ENCODE results near the gene RNF103. TPM values are rescaled to one million over a fixed set of nuclear protein-coding genes. Genes with fewer than 3 reads are reported as not detected.
A peak's percentile ranks its signal among the peaks of the same experiment; 100 is the strongest.

Gene RNF103
- total and polyA plus RNA-seq, 2 donors (not counting 1 experiment from before 2014, with no cell fraction given) = 20.3 to 20.9 TPM

- Histone ChIP-seq H2AFZ (ENCODE audit: low read length) (no peak overlapping the region), H3K79me2 (ENCODE audit: control insufficient read depth, insufficient read depth, low read length) (peaks cover 17% of the 10 kb centered on the region), H3K4me3 (replicated peaks in 1 of 4; ENCODE audit: control extremely low read depth in 1 of 4, insufficient read depth in 1 of 4, low read depth in 3 of 4, low read length in 4 of 4) (no peak overlapping the region), H3K27ac (ENCODE audit: insufficient read depth, low read length) (no peak overlapping the region), H3K4me2 (ENCODE audit: extremely low read depth, insufficient read depth, low read length) (no peak overlapping the region), H3K27me3 (ENCODE audit: control insufficient read depth, insufficient read depth, low read length) (peaks cover 3% of the 10 kb centered on the region), H3K9ac (ENCODE audit: insufficient read depth, low read length) (no peak overlapping the region), H3K36me3 (ENCODE audit: control insufficient read depth, insufficient read depth, low read length) (no peaks in the 10 kb centered on the region), H3K9me3 (ENCODE audit: control insufficient read depth, insufficient read depth, low read depth, low read length) (no peaks in the 10 kb centered on the region), H3K4me1 (ENCODE audit: control insufficient read depth, extremely low read depth, insufficient read depth, low read length) (no peaks in the 10 kb centered on the region), H4K20me1 (ENCODE audit: control insufficient read depth, extremely low read depth, insufficient read depth, low read length) (no peaks in the 10 kb centered on the region)
- TF ChIP-seq CTCF (conservative IDR thresholded peaks at IDR 0.05 in 1 of 2, IDR thresholded peaks at IDR 0.05 in 1 of 2; ENCODE audit: low read depth in 1 of 2, low read length in 2 of 2) (no peak), EZH2 (IDR thresholded peaks at IDR 0.05; ENCODE audit: low read length, missing control alignments) (no peak)
- no peak for DNase-seq (ENCODE audit: low read depth in 2 of 2)
Observed at GRCh38 chr2:86625096-86625495, 1.4 kb upstream of the RNF103 start.

DNA sequence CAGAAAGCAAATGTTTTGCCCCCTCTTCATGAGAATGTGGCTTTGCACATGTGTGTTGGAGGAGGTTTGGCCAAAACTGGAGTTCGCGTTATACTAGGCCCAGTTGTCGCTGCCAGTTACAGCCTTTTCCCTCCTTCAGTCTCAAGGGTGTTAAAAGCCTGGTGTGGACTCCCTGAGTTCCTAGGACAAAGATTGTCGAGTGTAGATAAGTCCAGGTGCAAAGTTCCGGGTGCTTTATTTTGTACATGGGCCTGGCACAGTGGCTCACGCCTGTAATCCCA, 542 bp upstream of the RNF103 start:
- Histone ChIP-seq H3K4me2 (ENCODE audit: extremely low read depth, insufficient read depth, low read length) (peak overlapping the region; percentile 72), H3K36me3 (ENCODE audit: control insufficient read depth, insufficient read depth, low read length) (peaks cover 2% of the 10 kb centered on the region), H3K79me2 (ENCODE audit: control insufficient read depth, insufficient read depth, low read length) (peaks cover 17% of the 10 kb centered on the region), H3K9ac (ENCODE audit: insufficient read depth, low read length) (no peak overlapping the region), H3K4me3 (replicated peaks in 1 of 4; ENCODE audit: control extremely low read depth in 1 of 4, insufficient read depth in 1 of 4, low read depth in 3 of 4, low read length in 4 of 4) (peak overlapping the region; percentile 61 to 95 (median 72)), H3K4me1 (ENCODE audit: control insufficient read depth, extremely low read depth, insufficient read depth, low read length) (no peaks in the 10 kb centered on the region), H3K27ac (ENCODE audit: insufficient read depth, low read length) (peak overlapping the region; percentile 86), H3K27me3 (ENCODE audit: control insufficient read depth, insufficient read depth, low read length) (peaks cover 3% of the 10 kb centered on the region), H3K9me3 (ENCODE audit: control insufficient read depth, insufficient read depth, low read depth, low read length) (no peaks in the 10 kb centered on the region), H2AFZ (ENCODE audit: low read length) (peak overlapping the region; percentile 80), H4K20me1 (ENCODE audit: control insufficient read depth, extremely low read depth, insufficient read depth, low read length) (no peaks in the 10 kb centered on the region)
- DNase-seq (ENCODE audit: low read depth in 2 of 2) = no peak
- TF ChIP-seq CTCF (conservative IDR thresholded peaks at IDR 0.05 in 1 of 2, IDR thresholded peaks at IDR 0.05 in 1 of 2; ENCODE audit: low read depth in 1 of 2, low read length in 2 of 2) (no peak), EZH2 (IDR thresholded peaks at IDR 0.05; ENCODE audit: low read length, missing control alignments) (no peak)

GRCh38 chr2:86623043-86623493, 597 bp downstream of the RNF103 start:
- peaks cover 2% of the 10 kb centered on the region for H3K36me3 ChIP-seq (ENCODE audit: control insufficient read depth, insufficient read depth, low read length)
- DNase-seq (ENCODE audit: low read depth in 2 of 2) = no peak

More at GRCh38 chr2:86623043-86623493, 597 bp downstream of the RNF103 start:
- peak overlapping the region; percentile 74 for H3K4me2 ChIP-seq (ENCODE audit: extremely low read depth, insufficient read depth, low read length)
- peak overlapping the region; percentile 69 to 95 (median 80) for H3K4me3 ChIP-seq (replicated peaks in 1 of 4; ENCODE audit: control extremely low read depth in 1 of 4, insufficient read depth in 1 of 4, low read depth in 3 of 4, low read length in 4 of 4)
- H3K27ac ChIP-seq (ENCODE audit: insufficient read depth, low read length) = peak overlapping the region; percentile 78
- peaks cover 17% of the 10 kb centered on the region for H3K79me2 ChIP-seq (ENCODE audit: control insufficient read depth, insufficient read depth, low read length)
- no peaks in the 10 kb centered on the region for H4K20me1 ChIP-seq (ENCODE audit: control insufficient read depth, extremely low read depth, insufficient read depth, low read length)
- H2AFZ ChIP-seq (ENCODE audit: low read length) = no peak overlapping the region
- H3K27me3 ChIP-seq (ENCODE audit: control insufficient read depth, insufficient read depth, low read length) = no peaks in the 10 kb centered on the region
- H3K9ac ChIP-seq (ENCODE audit: insufficient read depth, low read length) = peak overlapping the region; percentile 93
- TF ChIP-seq EZH2 (IDR thresholded peaks at IDR 0.05; ENCODE audit: low read length, missing control alignments) (no peak), CTCF (conservative IDR thresholded peaks at IDR 0.05 in 1 of 2, IDR thresholded peaks at IDR 0.05 in 1 of 2; ENCODE audit: low read depth in 1 of 2, low read length in 2 of 2) (no peak)
- H3K4me1 ChIP-seq (ENCODE audit: control insufficient read depth, extremely low read depth, insufficient read depth, low read length) = no peaks in the 10 kb centered on the region
- H3K9me3 ChIP-seq (ENCODE audit: control insufficient read depth, insufficient read depth, low read depth, low read length) = no peaks in the 10 kb centered on the region

All from fibroblast of lung (primary cell).